Activated naive CD4-positive, alpha-beta T cell treated with anti-CD3 and anti-CD28 coated beads, Interleukin-2, amount 10 ng/mL, durations not matched to agents 7 days and 5 days (primary cell): ENCODE results near the gene SPEG.

Source experiments
- CTCF ChIA-PET: fragments of 350-600 bp; sonication (Branson Sonifier 250); formaldehyde crosslinking; loops from one replicate; lab custom pipeline; 2021; ENCODE audit warnings: antibody characterized with exemption; lab: Charles Lee
- DNase-seq: peaks from one replicate; pipeline ENCODE4 v3.0.0-alpha.2; 2020
- H3K27ac Mint-ChIP-seq: one replicate; pipeline ENCODE4 v1.8.0; 2021; ENCODE audit warnings: mild to moderate bottlenecking, moderate library complexity, mixed read lengths
- H3K27me3 Mint-ChIP-seq: one replicate; pipeline ENCODE4 v1.8.0; 2021; ENCODE audit warnings: mild to moderate bottlenecking, mixed read lengths
- H3K36me3 Mint-ChIP-seq: one replicate; pipeline ENCODE4 v1.8.0; 2021; ENCODE audit warnings: mixed read lengths
- H3K4me1 Mint-ChIP-seq: one replicate; pipeline ENCODE4 v1.8.0; 2021; ENCODE audit warnings: mixed read lengths
- H3K4me3 Mint-ChIP-seq: one replicate; pipeline ENCODE4 v1.8.0; 2021; ENCODE audit warnings: mild to moderate bottlenecking, moderate library complexity, mixed read lengths
- H3K9me3 Mint-ChIP-seq: one replicate; pipeline ENCODE4 v1.8.0; 2021; ENCODE audit warnings: mixed read lengths

The SPEG gene

GRCh38 chr2:219526320-219527075 is 91.9 kb downstream of the SPEG start:
- Mint-ChIP-seq H3K9me3 (no peaks in the 10 kb centered on the region), H3K27ac (no peak overlapping the region), H3K4me1 (peaks cover 2% of the 10 kb centered on the region), H3K36me3 (no peaks in the 10 kb centered on the region), H3K27me3 (peaks cover 99% of the 10 kb centered on the region), H3K4me3 (no peak overlapping the region)
- CTCF ChIA-PET = interaction anchor here (0.6 to 10.9 kb wide), 9 partner anchors 15 to 124 kb away, joined by 3 to 131 read pairs (median 5); partner anchors contain the start of gene GMPPA
- no peak for DNase-seq

- Mint-ChIP-seq H3K4me1 (peaks cover under 1% of the 10 kb centered on the region), H3K4me3 (no peak overlapping the region)
These were observed 92.4 kb downstream of the SPEG start for GRCh38 chr2:219527076-219527394.

GRCh38 chr2:219527472-219527871 is 92.8 kb downstream of the SPEG start:
- Mint-ChIP-seq H3K4me3 (no peak overlapping the region), H3K27me3 (peaks cover 93% of the 10 kb centered on the region), H3K36me3 (no peaks in the 10 kb centered on the region), H3K27ac (no peak overlapping the region), H3K9me3 (no peaks in the 10 kb centered on the region), H3K4me1 (no peaks in the 10 kb centered on the region)
- CTCF ChIA-PET = interaction anchor here (1.1 to 10.9 kb wide), 9 partner anchors 13 to 162 kb away, joined by 3 to 131 read pairs (median 5); partner anchors contain the start of gene GMPPA
- DNase-seq = no peak

More at GRCh38 chr2:219527076-219527394, 92.4 kb downstream of the SPEG start:
- Mint-ChIP-seq H3K36me3 (no peaks in the 10 kb centered on the region), H3K27me3 (peaks cover 98% of the 10 kb centered on the region), H3K9me3 (no peaks in the 10 kb centered on the region), H3K27ac (no peak overlapping the region)
- CTCF ChIA-PET = interaction anchor here (1.3 to 10.9 kb wide), 5 partner anchors 14 to 125 kb away, joined by 4 to 131 read pairs (median 66); a partner anchor contains a TSS
- DNase-seq = no peak

- Mint-ChIP-seq H3K9me3 (no peaks in the 10 kb centered on the region), H3K4me3 (no peak overlapping the region), H3K27me3 (peaks cover 70% of the 10 kb centered on the region), H3K36me3 (no peaks in the 10 kb centered on the region), H3K4me1 (no peaks in the 10 kb centered on the region), H3K27ac (no peak overlapping the region)
- peak; percentile 88 for DNase-seq
- CTCF ChIA-PET = interaction anchor here (0.6 to 10.9 kb wide), 32 partner anchors 10 to 370 kb away, joined by 3 to 131 read pairs (median 6); partner anchors contain the start of genes CHPF, DES, GMPPA and TMEM198
These were observed 95.7 kb downstream of the SPEG start for GRCh38 chr2:219530048-219530963.

GRCh38 chr2:219531639-219532377 is 97.2 kb downstream of the SPEG start:
- H3K36me3 Mint-ChIP-seq = no peaks in the 10 kb centered on the region

GRCh38 chr2:219532378-219532649 is 97.7 kb downstream of the SPEG start:
- Mint-ChIP-seq H3K9me3 (no peaks in the 10 kb centered on the region), H3K4me3 (no peak overlapping the region), H3K36me3 (no peaks in the 10 kb centered on the region), H3K27me3 (peaks cover 55% of the 10 kb centered on the region), H3K27ac (no peak overlapping the region), H3K4me1 (no peaks in the 10 kb centered on the region)
- CTCF ChIA-PET = interaction anchor here (0.7 to 10.9 kb wide), 4 partner anchors 9 to 130 kb away, joined by 4 to 131 read pairs (median 96); a partner anchor contains a TSS
- DNase-seq = no peak

More at GRCh38 chr2:219531639-219532377, 97.2 kb downstream of the SPEG start:
- no peak overlapping the region for H3K4me3 Mint-ChIP-seq
- H3K4me1 Mint-ChIP-seq = no peaks in the 10 kb centered on the region
- H3K27me3 Mint-ChIP-seq = peaks cover 57% of the 10 kb centered on the region
- CTCF ChIA-PET = interaction anchor here (0.7 to 10.9 kb wide), 8 partner anchors 9 to 129 kb away, joined by 3 to 131 read pairs (median 15); a partner anchor contains a TSS
- H3K27ac Mint-ChIP-seq = no peak overlapping the region
- DNase-seq = no peak
- no peaks in the 10 kb centered on the region for H3K9me3 Mint-ChIP-seq

GRCh38 chr2:219533930-219534661 is 99.5 kb downstream of the SPEG start:
- Mint-ChIP-seq H3K27ac (no peak overlapping the region), H3K27me3 (peaks cover 37% of the 10 kb centered on the region), H3K4me3 (no peak overlapping the region), H3K36me3 (peaks cover 2% of the 10 kb centered on the region), H3K4me1 (no peaks in the 10 kb centered on the region), H3K9me3 (no peaks in the 10 kb centered on the region)
- no peak for DNase-seq
- CTCF ChIA-PET = interaction anchor here (0.8 to 10.9 kb wide), 5 partner anchors 38 to 132 kb away, joined by 3 to 126 read pairs (median 5); a partner anchor contains a TSS

- peaks cover 4% of the 10 kb centered on the region for H3K36me3 Mint-ChIP-seq
- H3K9me3 Mint-ChIP-seq = no peaks in the 10 kb centered on the region
- H3K27ac Mint-ChIP-seq = no peak overlapping the region
- H3K4me3 Mint-ChIP-seq = no peak overlapping the region
- peaks cover 15% of the 10 kb centered on the region for H3K27me3 Mint-ChIP-seq
- CTCF ChIA-PET = no interaction called here
- no peak for DNase-seq
- peaks cover 1% of the 10 kb centered on the region for H3K4me1 Mint-ChIP-seq
These were observed 101.8 kb downstream of the SPEG start for GRCh38 chr2:219536425-219536824.

GRCh38 chr2:219536967-219537366 is 102.3 kb downstream of the SPEG start:
- Mint-ChIP-seq H3K27ac (no peak overlapping the region), H3K4me3 (no peak overlapping the region), H3K4me1 (peaks cover 4% of the 10 kb centered on the region), H3K9me3 (no peaks in the 10 kb centered on the region), H3K27me3 (peaks cover 10% of the 10 kb centered on the region), H3K36me3 (peaks cover 4% of the 10 kb centered on the region)
- CTCF ChIA-PET = no interaction called here
- DNase-seq = no peak

- Mint-ChIP-seq H3K4me1 (peaks cover 13% of the 10 kb centered on the region), H3K9me3 (no peaks in the 10 kb centered on the region), H3K27me3 (peaks cover 8% of the 10 kb centered on the region), H3K36me3 (peaks cover 4% of the 10 kb centered on the region), H3K4me3 (no peak overlapping the region), H3K27ac (no peak overlapping the region)
- CTCF ChIA-PET = interaction anchor here (0.6 to 1.2 kb wide), 2 partner anchors 10 to 105 kb away, joined by 3 read pairs; no protein-coding TSS in a partner anchor
- no peak for DNase-seq
These were observed 103.2 kb downstream of the SPEG start for GRCh38 chr2:219537657-219538488.

- H3K27me3 Mint-ChIP-seq = peaks cover 5% of the 10 kb centered on the region
- H3K27ac Mint-ChIP-seq = no peak overlapping the region
- no peak overlapping the region for H3K4me3 Mint-ChIP-seq
- peaks cover 14% of the 10 kb centered on the region for H3K4me1 Mint-ChIP-seq
- CTCF ChIA-PET = interaction anchor here (1.2 to 3.9 kb wide), 5 partner anchors 10 to 150 kb away, joined by 3 to 35 read pairs (median 8); a partner anchor contains a TSS
- no peak for DNase-seq
- H3K36me3 Mint-ChIP-seq = peaks cover 4% of the 10 kb centered on the region
- no peaks in the 10 kb centered on the region for H3K9me3 Mint-ChIP-seq
These were observed 103.9 kb downstream of the SPEG start for GRCh38 chr2:219538504-219538951.
